Measurements from ENCODE around the gene RND2. TPM values are rescaled to one million over a fixed set of nuclear protein-coding genes. Genes with fewer than 3 reads are reported as not detected.

RND2 gene, protein sequence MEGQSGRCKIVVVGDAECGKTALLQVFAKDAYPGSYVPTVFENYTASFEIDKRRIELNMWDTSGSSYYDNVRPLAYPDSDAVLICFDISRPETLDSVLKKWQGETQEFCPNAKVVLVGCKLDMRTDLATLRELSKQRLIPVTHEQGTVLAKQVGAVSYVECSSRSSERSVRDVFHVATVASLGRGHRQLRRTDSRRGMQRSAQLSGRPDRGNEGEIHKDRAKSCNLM
- under 0.01 and 0.33 TPM in 2 replicates for total RNA-seq

DNA sequence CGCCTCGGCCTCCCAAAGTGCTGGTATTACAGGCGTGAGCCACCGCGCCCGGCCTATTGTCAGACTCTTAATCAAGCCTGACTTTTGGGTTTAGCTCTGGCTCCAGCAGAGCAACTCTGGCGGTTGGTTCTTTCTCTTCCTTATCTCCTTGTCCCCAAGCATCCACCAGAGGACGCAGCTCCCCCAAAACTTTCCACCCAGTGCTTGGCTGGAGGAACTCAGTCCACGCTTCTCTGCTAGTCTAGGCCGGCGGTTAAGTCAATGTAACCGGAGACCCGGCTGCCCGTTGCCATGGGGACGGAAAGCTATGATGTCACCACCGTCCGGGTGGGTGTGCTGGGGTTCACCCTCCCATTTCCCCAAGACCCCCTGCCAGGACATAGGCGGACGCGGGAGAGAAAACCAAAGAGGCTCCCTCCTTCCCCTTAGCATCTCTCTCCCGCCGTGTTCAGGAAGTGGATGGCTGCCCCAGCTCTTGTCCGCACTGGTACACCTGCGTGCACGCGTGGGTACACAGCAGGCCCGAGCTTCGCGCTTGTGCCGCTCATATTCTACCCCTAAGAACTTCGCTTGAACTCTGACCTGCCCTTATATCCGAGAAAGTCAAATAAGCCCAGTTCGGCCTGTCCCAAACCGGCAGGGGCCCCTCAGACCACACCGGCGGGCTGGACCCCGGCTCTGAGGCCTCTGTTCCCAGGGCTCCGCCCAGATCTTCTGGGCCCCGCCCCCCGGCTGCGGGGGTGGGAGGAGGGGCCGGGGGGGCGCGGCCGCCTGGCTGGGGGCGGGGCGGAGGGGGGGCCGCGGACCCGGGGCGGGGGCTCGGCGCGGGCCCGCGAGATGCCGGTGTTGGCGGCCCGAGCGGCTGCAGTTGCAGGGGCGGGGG is at the start of gene RND2:
TSS of gene RND2 (plus strand) at position 825 of the 883 bp plus-strand sequence. CDS start 117 bp downstream, outside the sequence.

DNA sequence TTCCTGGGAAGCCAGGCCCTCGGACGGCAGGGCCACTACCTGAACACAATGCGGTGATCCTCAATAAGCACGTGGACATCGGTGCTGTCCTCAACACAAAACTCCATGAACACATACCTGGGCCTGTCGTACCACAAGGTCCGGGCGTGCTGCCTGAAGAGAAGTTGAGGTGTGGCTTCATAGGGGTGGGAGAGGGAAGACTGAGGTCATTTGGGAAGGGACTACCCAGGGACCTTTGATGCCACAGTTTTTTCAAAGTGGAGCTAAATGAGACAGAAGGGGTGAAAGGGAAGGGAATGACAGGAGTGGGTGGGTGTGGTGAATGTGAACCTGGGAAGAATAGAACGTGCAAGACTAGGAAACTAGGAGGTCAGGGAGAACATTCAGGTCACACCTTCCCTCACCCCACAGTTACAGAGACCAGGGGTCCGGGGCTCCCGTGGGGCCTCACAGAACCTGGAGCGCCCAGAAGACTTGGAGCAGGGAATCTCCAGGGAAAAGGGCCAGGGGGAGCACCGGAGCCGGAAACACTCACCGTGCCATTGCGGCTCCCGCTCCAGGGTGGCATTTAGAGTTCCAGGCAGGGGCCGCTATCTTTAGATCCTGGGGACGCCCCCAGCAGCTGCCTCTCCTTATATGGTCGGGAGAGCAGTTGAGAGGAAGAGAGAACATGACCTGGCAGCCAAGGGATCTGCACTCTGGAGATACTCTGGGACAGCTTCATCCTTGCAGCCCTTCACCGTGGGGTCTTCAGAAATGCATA is 45.3 kb upstream of the RND2 start, which contains the start of gene PTGES3L:
TSS of gene PTGES3L (minus strand) at position 570 of the 763 bp plus-strand sequence. CDS start at position 543, 27 bp downstream.

DNA sequence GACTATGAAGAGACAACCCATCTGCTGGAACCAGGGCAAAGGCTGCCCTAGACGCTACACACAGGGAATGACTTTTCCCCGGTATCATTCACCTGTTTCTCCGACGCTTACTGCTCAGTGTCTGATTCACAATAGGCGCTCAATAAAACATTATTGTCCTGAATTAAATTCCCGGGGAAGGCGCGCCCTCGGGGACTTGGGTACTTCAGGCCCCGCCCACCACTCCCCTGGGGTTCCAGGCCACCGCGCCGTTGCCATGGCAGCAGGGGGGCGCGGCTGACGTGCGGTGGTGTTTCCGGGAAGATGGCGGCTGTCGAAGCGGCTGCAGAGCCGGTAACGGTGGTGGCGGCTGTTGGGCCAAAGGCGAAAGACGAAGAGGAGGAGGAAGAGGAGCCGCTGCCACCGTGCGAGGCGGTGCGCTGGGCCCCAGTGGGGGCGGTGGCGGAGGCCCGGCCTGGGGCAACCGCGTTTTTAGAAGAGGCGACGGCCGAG is 44.7 kb upstream of the RND2 start, which contains the start of gene RUNDC1:
TSS of gene RUNDC1 (plus strand) at position 292 of the 492 bp plus-strand sequence. CDS start at position 304, 12 bp downstream.

DNA sequence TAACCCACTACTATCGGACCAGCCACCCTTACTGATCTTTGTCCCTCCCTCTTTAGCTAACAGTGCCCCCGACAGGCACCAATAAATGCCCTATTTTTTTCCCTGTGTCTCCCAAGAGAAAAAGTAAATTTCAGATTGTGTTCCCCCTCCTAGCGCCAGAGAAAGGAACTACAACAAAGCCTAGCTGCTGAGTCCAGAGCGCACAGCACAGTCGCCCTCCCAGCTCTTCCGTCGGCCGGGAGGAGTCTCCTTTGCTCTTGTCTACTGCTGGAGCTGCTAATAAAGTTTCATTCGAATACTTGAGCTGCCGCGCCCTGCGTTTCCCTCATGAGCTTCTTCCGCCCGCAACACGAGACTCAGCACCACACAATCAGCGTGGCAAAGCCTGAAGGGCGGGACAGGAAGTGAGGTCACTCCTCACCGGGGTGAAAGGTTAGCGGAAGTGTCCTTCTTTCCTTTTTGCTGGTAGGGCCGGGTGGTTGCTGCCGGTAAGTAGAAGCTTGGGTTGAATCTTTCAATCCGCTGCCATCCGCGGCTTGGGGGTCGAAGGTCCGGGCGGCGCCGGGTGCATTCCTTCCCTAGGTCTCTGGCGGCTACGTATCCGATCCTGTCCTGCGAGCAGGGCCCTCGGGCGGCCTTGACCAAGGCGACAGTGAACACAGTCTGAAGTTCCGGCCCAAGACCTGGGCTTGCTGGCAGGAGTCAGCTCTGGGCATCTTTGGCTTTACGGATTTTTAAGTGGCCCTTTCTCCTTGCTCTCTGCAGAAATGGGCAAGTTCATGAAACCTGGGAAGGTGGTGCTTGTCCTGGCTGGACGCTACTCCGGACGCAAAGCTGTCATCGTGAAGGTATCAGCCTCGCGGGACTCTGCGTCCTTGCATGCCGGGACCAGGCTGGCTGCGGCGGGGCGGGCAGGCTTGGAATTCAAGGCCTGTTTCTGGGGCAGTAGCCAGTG is 26.8 kb upstream of the RND2 start, which contains the start of gene RPL27:
TSS of gene RPL27 (plus strand) at position 436 of the 955 bp plus-strand sequence. CDS start at position 768, 332 bp downstream.

DNA sequence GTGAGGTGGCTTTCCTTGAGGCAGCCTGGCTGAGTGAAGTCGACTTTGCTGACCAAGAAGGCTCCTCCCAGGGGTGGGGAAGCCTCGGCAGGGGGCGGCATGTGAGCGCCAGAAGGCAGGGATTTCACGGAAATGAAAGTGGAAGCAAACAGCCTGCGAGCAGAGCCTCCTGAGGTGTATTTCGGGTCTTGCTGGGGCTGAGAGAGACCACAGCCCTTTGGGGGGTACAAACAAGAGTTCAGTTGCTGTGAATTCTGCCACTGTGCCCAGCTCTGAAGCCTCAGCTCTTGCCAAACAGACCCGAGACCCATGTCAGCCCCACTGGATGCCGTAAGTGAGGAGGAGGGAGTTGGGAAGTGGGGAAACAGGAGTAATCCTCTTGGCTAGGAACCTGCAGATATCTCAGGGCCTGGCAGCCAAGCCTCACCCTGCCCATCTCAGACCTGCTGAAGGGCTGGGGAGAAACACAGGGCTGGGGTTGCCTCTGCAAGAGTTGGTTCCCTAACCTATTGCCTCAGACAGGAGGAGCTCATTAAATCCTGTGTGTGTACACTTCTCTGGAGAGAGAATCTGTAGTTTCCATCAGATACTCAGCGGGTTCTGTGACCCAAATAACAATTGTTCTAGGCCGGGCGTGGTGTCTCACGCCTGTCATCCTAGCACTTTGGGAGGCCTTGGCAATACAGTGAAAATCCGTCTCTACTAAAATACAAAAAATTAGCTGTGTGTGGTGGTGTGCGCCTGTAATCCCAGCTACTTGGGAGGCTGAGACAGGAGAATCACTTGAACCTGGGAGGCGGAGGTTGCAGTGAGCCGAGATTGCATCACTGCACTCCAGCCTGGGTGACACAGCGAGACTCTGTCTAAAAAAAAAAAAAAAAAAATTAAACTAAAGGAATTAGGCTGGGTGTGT is 18.1 kb upstream of the RND2 start, which contains the start of gene IFI35:
TSS of gene IFI35 (plus strand) at position 146 of the 913 bp plus-strand sequence. CDS start at position 310, 164 bp downstream.

DNA sequence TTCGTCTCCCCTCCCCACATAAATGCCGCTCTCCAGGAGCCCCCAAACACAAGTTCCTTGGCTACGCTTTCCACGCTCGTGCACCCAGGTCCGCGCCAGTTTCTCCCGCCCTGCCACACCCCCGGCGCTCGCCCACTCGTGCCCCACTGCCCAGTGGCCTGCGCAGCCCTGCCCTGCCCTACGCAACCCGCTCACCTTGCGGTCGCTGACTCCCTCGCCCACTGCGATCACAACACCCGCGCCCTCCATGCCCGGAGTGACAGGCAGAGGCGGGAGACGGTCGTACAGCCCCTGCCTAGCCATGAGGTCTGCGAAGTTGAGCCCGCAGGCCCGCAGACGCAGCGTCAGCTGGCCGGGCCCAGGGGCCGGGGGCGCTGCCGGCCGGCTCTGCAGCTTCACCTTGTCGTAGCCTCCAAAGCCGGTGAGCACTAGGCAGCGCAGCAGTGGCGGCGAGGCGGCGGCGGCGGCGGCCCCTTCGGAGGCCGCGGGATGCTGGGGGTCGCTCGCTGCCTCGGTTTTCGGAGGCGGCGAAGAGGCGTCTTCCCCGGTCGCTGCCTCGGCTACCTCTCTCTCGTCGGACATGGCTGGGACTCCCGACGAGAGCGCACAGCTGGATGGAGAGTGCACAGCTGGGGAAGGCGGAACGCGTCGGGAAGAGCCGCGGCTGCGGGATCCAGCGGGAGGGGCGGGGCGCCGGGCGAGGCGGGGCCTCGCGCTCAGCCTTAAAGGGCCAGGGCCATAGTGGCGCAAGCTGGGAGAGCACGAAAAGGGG is 3.1 kb upstream of the RND2 start, which contains the start of gene VAT1:
TSS of gene VAT1 (minus strand) at position 645 of the 772 bp plus-strand sequence. CDS start at position 582, 63 bp downstream.

Other genes starting within 250 kb of the RND2 start
- gene WNK4, start 244.6 kb upstream of the RND2 start, total RNA-seq, result 0.33 and 0.39 TPM in 2 replicates
- 55.4 and 63.7 TPM in 2 replicates for gene COA3, start 226.5 kb upstream of the RND2 start, total RNA-seq
- gene CNTD1, start 226.4 kb upstream of the RND2 start, total RNA-seq, result 0.79 TPM in 1 of 2 replicates, not detected in the other
- gene BECN1, start 200.9 kb upstream of the RND2 start, total RNA-seq, result 71.1 and 81.1 TPM in 2 replicates
- gene PSME3, start 191.8 kb upstream of the RND2 start, total RNA-seq, result 67.5 and 83.7 TPM in 2 replicates
- 0.79 and 1.1 TPM in 2 replicates for gene AOC2, start 180.7 kb upstream of the RND2 start, total RNA-seq
- gene AOC3, start 174.0 kb upstream of the RND2 start, total RNA-seq, result under 0.01 TPM in 2 replicates
- not detected in 2 replicates for gene G6PC1, start 124.4 kb upstream of the RND2 start, total RNA-seq
- 17.7 and 22.2 TPM in 2 replicates for gene AARSD1, start 60.8 kb upstream of the RND2 start, total RNA-seq
- gene PTGES3L, start 45.2 kb upstream of the RND2 start, total RNA-seq, result under 0.01 and 0.87 TPM in 2 replicates
- 9.8 and 10.4 TPM in 2 replicates for gene RUNDC1, start 44.7 kb upstream of the RND2 start, total RNA-seq
- gene RPL27, start 26.8 kb upstream of the RND2 start, total RNA-seq, result 745 and 1,184 TPM in 2 replicates
- gene IFI35, start 18.4 kb upstream of the RND2 start, total RNA-seq, result 8.2 and 8.5 TPM in 2 replicates
- 77.5 and 82.8 TPM in 2 replicates for gene VAT1, start 2.8 kb upstream of the RND2 start, total RNA-seq
- 8.2 and 10.6 TPM in 2 replicates for gene BRCA1, start 100.1 kb downstream of the RND2 start, total RNA-seq
- gene NBR1, start 146.0 kb downstream of the RND2 start, total RNA-seq, result 84.0 and 107 TPM in 2 replicates
- gene TMEM106A, start 186.6 kb downstream of the RND2 start, total RNA-seq, result 4.3 and 10.6 TPM in 2 replicates
- gene CCDC200, start 203.4 kb downstream of the RND2 start, total RNA-seq, result not detected in 2 replicates
- not detected in 2 replicates for gene RNU2-1, start 208.7 kb downstream of the RND2 start, total RNA-seq